Stimulated activated naive CD8-positive, alpha-beta T cell treated with anti-CD3 and anti-CD28 coated beads, Interleukin-15, Interleukin-2, amounts not matched to agents 100 ng/mL and 50 ng/mL, for 24 hours (primary cell): ENCODE results near the gene DACT2.

Experiments used
- H3K27ac Mint-ChIP-seq: one replicate; pipeline ENCODE4 v1.8.0; 2021; ENCODE audit warnings: mild to moderate bottlenecking, mixed read lengths
- H3K27me3 Mint-ChIP-seq: one replicate; pipeline ENCODE4 v1.8.0; 2021; ENCODE audit warnings: mixed read lengths
- H3K36me3 Mint-ChIP-seq: one replicate; pipeline ENCODE4 v1.8.0; 2021; ENCODE audit warnings: low read depth, mixed read lengths
- H3K4me1 Mint-ChIP-seq: one replicate; pipeline ENCODE4 v1.8.0; 2021; ENCODE audit warnings: low read depth, mixed read lengths
- H3K4me3 Mint-ChIP-seq: one replicate; pipeline ENCODE4 v1.8.0; 2021; ENCODE audit warnings: mild to moderate bottlenecking, mixed read lengths
- H3K9me3 Mint-ChIP-seq: one replicate; pipeline ENCODE4 v1.8.0; 2021; ENCODE audit warnings: mixed read lengths

The DACT2 gene

GRCh38 chr6:168280020-168280898 is 39.3 kb downstream of the DACT2 start:
- Mint-ChIP-seq H3K4me3 (no peak overlapping the region), H3K27ac (no peak overlapping the region), H3K4me1 (no peaks in the 10 kb centered on the region), H3K36me3 (no peaks in the 10 kb centered on the region), H3K9me3 (peaks cover 4% of the 10 kb centered on the region), H3K27me3 (peaks cover 6% of the 10 kb centered on the region)

GRCh38 chr6:168279403-168279935 is 40.1 kb downstream of the DACT2 start:
- Mint-ChIP-seq H3K4me3 (no peak overlapping the region), H3K36me3 (no peaks in the 10 kb centered on the region), H3K27ac (no peak overlapping the region), H3K9me3 (no peaks in the 10 kb centered on the region), H3K27me3 (peaks cover 4% of the 10 kb centered on the region), H3K4me1 (no peaks in the 10 kb centered on the region)

GRCh38 chr6:168278904-168279303 is 40.7 kb downstream of the DACT2 start:
- Mint-ChIP-seq H3K27ac (no peak overlapping the region), H3K27me3 (peaks cover 4% of the 10 kb centered on the region), H3K9me3 (no peaks in the 10 kb centered on the region), H3K36me3 (no peaks in the 10 kb centered on the region), H3K4me3 (no peak overlapping the region), H3K4me1 (no peaks in the 10 kb centered on the region)

- H3K9me3 Mint-ChIP-seq: no peaks in the 10 kb centered on the region
- no peak overlapping the region for H3K27ac Mint-ChIP-seq
- no peaks in the 10 kb centered on the region for H3K36me3 Mint-ChIP-seq
- H3K4me1 Mint-ChIP-seq: no peaks in the 10 kb centered on the region
- no peak overlapping the region for H3K4me3 Mint-ChIP-seq
- peaks cover 11% of the 10 kb centered on the region for H3K27me3 Mint-ChIP-seq
Measured at GRCh38 chr6:168277274-168277669, 42.3 kb downstream of the DACT2 start.

GRCh38 chr6:168276576-168277273 is 42.9 kb downstream of the DACT2 start:
- Mint-ChIP-seq H3K36me3 (no peaks in the 10 kb centered on the region), H3K4me3 (no peak overlapping the region), H3K9me3 (no peaks in the 10 kb centered on the region), H3K4me1 (no peaks in the 10 kb centered on the region), H3K27ac (no peak overlapping the region), H3K27me3 (peaks cover 16% of the 10 kb centered on the region)

GRCh38 chr6:168275168-168275567 is 44.4 kb downstream of the DACT2 start:
- Mint-ChIP-seq H3K27ac (no peak overlapping the region), H3K36me3 (no peaks in the 10 kb centered on the region), H3K4me1 (no peaks in the 10 kb centered on the region), H3K27me3 (peaks cover 16% of the 10 kb centered on the region), H3K9me3 (no peaks in the 10 kb centered on the region), H3K4me3 (no peak overlapping the region)

- H3K27me3 Mint-ChIP-seq: peaks cover 16% of the 10 kb centered on the region
- H3K4me3 Mint-ChIP-seq: no peak overlapping the region
- H3K9me3 Mint-ChIP-seq: no peaks in the 10 kb centered on the region
- no peaks in the 10 kb centered on the region for H3K4me1 Mint-ChIP-seq
- no peak overlapping the region for H3K27ac Mint-ChIP-seq
- no peaks in the 10 kb centered on the region for H3K36me3 Mint-ChIP-seq
Measured at GRCh38 chr6:168274037-168274952, 45.3 kb downstream of the DACT2 start.

GRCh38 chr6:168273441-168274036 is 46.0 kb downstream of the DACT2 start:
- Mint-ChIP-seq H3K4me3 (no peak overlapping the region), H3K9me3 (no peaks in the 10 kb centered on the region), H3K27me3 (peaks cover 16% of the 10 kb centered on the region), H3K36me3 (no peaks in the 10 kb centered on the region), H3K4me1 (no peaks in the 10 kb centered on the region), H3K27ac (no peak overlapping the region)

GRCh38 chr6:168272415-168273325 is 46.9 kb downstream of the DACT2 start:
- peaks cover 16% of the 10 kb centered on the region for H3K27me3 Mint-ChIP-seq

GRCh38 chr6:168270274-168271172 is 49.1 kb downstream of the DACT2 start:
- Mint-ChIP-seq H3K27me3 (peaks cover 16% of the 10 kb centered on the region), H3K4me1 (no peaks in the 10 kb centered on the region), H3K27ac (no peak overlapping the region), H3K9me3 (no peaks in the 10 kb centered on the region), H3K36me3 (no peaks in the 10 kb centered on the region), H3K4me3 (no peak overlapping the region)

More at GRCh38 chr6:168272415-168273325, 46.9 kb downstream of the DACT2 start:
- H3K9me3 Mint-ChIP-seq: no peaks in the 10 kb centered on the region
- no peak overlapping the region for H3K27ac Mint-ChIP-seq
- H3K4me3 Mint-ChIP-seq: no peak overlapping the region
- no peaks in the 10 kb centered on the region for H3K36me3 Mint-ChIP-seq
- no peaks in the 10 kb centered on the region for H3K4me1 Mint-ChIP-seq

- peaks cover 15% of the 10 kb centered on the region for H3K27me3 Mint-ChIP-seq
- H3K27ac Mint-ChIP-seq: no peak overlapping the region
- no peaks in the 10 kb centered on the region for H3K9me3 Mint-ChIP-seq
- H3K4me3 Mint-ChIP-seq: no peak overlapping the region
- no peaks in the 10 kb centered on the region for H3K36me3 Mint-ChIP-seq
- no peaks in the 10 kb centered on the region for H3K4me1 Mint-ChIP-seq
Measured at GRCh38 chr6:168269455-168270243, 49.9 kb downstream of the DACT2 start.

GRCh38 chr6:168268755-168269154 is 50.8 kb downstream of the DACT2 start:
- H3K27me3 Mint-ChIP-seq: peaks cover 11% of the 10 kb centered on the region
- no peaks in the 10 kb centered on the region for H3K4me1 Mint-ChIP-seq
- H3K4me3 Mint-ChIP-seq: no peak overlapping the region
- H3K27ac Mint-ChIP-seq: no peak overlapping the region
- no peaks in the 10 kb centered on the region for H3K36me3 Mint-ChIP-seq
- H3K9me3 Mint-ChIP-seq: no peaks in the 10 kb centered on the region
